Activated CD8-positive, alpha-beta memory T cell treated with anti-CD3 and anti-CD28 coated beads, Interleukin-2, amount 10 ng/mL, durations not matched to agents 7 days and 5 days (primary cell): ENCODE data around the gene GAB1. TPM values are rescaled to one million over a fixed set of nuclear protein-coding genes. Genes with fewer than 3 reads are reported as not detected.
A peak's percentile ranks its signal among the peaks of the same experiment; 100 is the strongest.

Experiments used
- ATAC-seq: fragments of 150-1000 bp; cut with Tn5 transposase; one replicate; pipeline ENCODE4 v1.10.0; 2021; ENCODE audit warnings: moderate library complexity
- CTCF ChIA-PET: fragments of 350-600 bp; sonication (Branson Sonifier 250); formaldehyde crosslinking; loops from one replicate; lab custom pipeline; 2021; ENCODE audit warnings: antibody characterized with exemption; lab: Charles Lee
- DNase-seq: peaks from one replicate; pipeline ENCODE4 v3.0.0-alpha.2; 2020
- H3K27ac Mint-ChIP-seq: one replicate; pipeline ENCODE4 v1.8.0; 2021; ENCODE audit warnings: mild to moderate bottlenecking, mixed read lengths
- H3K27me3 Mint-ChIP-seq: one replicate; pipeline ENCODE4 v1.8.0; 2021; ENCODE audit warnings: mixed read lengths
- H3K36me3 Mint-ChIP-seq: one replicate; pipeline ENCODE4 v1.8.0; 2021; ENCODE audit warnings: mild to moderate bottlenecking, mixed read lengths
- H3K4me1 Mint-ChIP-seq: one replicate; pipeline ENCODE4 v1.8.0; 2021; ENCODE audit warnings: mixed read lengths
- H3K4me3 Mint-ChIP-seq: one replicate; pipeline ENCODE4 v1.8.0; 2021; ENCODE audit warnings: mild to moderate bottlenecking, moderate library complexity, mixed read lengths
- H3K9me3 Mint-ChIP-seq: one replicate; pipeline ENCODE4 v1.8.0; 2022; ENCODE audit warnings: low read depth, mixed read lengths
- total RNA-seq, 2 experiments: library from RNA; stranded (reverse); gene quantifications; one replicate each; pipeline ENCODE4 v1.2.3, GENCODE V29; 2021

The GAB1 gene
- total RNA-seq, 2 experiments from 2014 or later, result 0.55 to 0.91 TPM

GRCh38 chr4:143374255-143374654 is 37.6 kb downstream of the GAB1 start:
- DNase-seq (no peak), ATAC-seq (no peak)
- Mint-ChIP-seq H3K27me3 (peaks cover 7% of the 10 kb centered on the region), H3K4me3 (no peak overlapping the region), H3K27ac (no peak overlapping the region), H3K9me3 (peaks cover 2% of the 10 kb centered on the region), H3K4me1 (no peaks in the 10 kb centered on the region), H3K36me3 (no peaks in the 10 kb centered on the region)
- CTCF ChIA-PET, result no interaction called here

GRCh38 chr4:143374771-143375170 is 38.1 kb downstream of the GAB1 start:
- Mint-ChIP-seq H3K4me3 (no peak overlapping the region), H3K27me3 (peaks cover 7% of the 10 kb centered on the region), H3K27ac (no peak overlapping the region), H3K9me3 (peaks cover 2% of the 10 kb centered on the region), H3K4me1 (no peaks in the 10 kb centered on the region), H3K36me3 (no peaks in the 10 kb centered on the region)
- CTCF ChIA-PET, result no interaction called here
- no peak for DNase-seq
- no peak for ATAC-seq

GRCh38 chr4:143375326-143376073 is 38.8 kb downstream of the GAB1 start:
- Mint-ChIP-seq H3K27me3 (peaks cover 7% of the 10 kb centered on the region), H3K27ac (no peak overlapping the region), H3K9me3 (peaks cover 2% of the 10 kb centered on the region), H3K4me1 (no peaks in the 10 kb centered on the region), H3K36me3 (no peaks in the 10 kb centered on the region), H3K4me3 (no peak overlapping the region)
- DNase-seq, result no peak
- ATAC-seq, result peak; percentile 53
- CTCF ChIA-PET, result no interaction called here

- peaks cover 3% of the 10 kb centered on the region for H3K27me3 Mint-ChIP-seq
- DNase-seq, result no peak
- no peaks in the 10 kb centered on the region for H3K9me3 Mint-ChIP-seq
- no peak for ATAC-seq
- no peak overlapping the region for H3K27ac Mint-ChIP-seq
- H3K4me3 Mint-ChIP-seq, result no peak overlapping the region
- no peaks in the 10 kb centered on the region for H3K4me1 Mint-ChIP-seq
- CTCF ChIA-PET, result interaction anchor here (1.1 kb wide), 1 partner anchor 12 kb away, joined by 3 read pairs; no protein-coding TSS in a partner anchor
- H3K36me3 Mint-ChIP-seq, result no peaks in the 10 kb centered on the region
Observed at GRCh38 chr4:143377611-143378099, 41.0 kb downstream of the GAB1 start.

- DNase-seq (no peak), ATAC-seq (no peak)
- Mint-ChIP-seq H3K27ac (no peak overlapping the region), H3K9me3 (no peaks in the 10 kb centered on the region), H3K4me1 (no peaks in the 10 kb centered on the region), H3K27me3 (peaks cover 8% of the 10 kb centered on the region), H3K36me3 (no peaks in the 10 kb centered on the region), H3K4me3 (no peak overlapping the region)
- CTCF ChIA-PET, result interaction anchor here (0.6 kb wide), 1 partner anchor 75 kb away, joined by 3 read pairs; no protein-coding TSS in a partner anchor
Observed at GRCh38 chr4:143380629-143381028, 44.0 kb downstream of the GAB1 start.

- Mint-ChIP-seq H3K27ac (no peak overlapping the region), H3K36me3 (no peaks in the 10 kb centered on the region), H3K4me3 (no peak overlapping the region), H3K9me3 (no peaks in the 10 kb centered on the region), H3K4me1 (no peaks in the 10 kb centered on the region), H3K27me3 (peaks cover 8% of the 10 kb centered on the region)
- no peak for ATAC-seq
- no peak for DNase-seq
- CTCF ChIA-PET, result interaction anchor here (0.6 kb wide), 1 partner anchor 75 kb away, joined by 3 read pairs; no protein-coding TSS in a partner anchor
Observed at GRCh38 chr4:143381189-143382118, 44.8 kb downstream of the GAB1 start.

GRCh38 chr4:143382596-143382995 is 45.9 kb downstream of the GAB1 start:
- H3K36me3 Mint-ChIP-seq, result no peaks in the 10 kb centered on the region
- DNase-seq (no peak), ATAC-seq (no peak)
- H3K4me3 Mint-ChIP-seq, result no peak overlapping the region
- no peaks in the 10 kb centered on the region for H3K9me3 Mint-ChIP-seq
- H3K27me3 Mint-ChIP-seq, result peaks cover 7% of the 10 kb centered on the region
- no peak overlapping the region for H3K27ac Mint-ChIP-seq
- CTCF ChIA-PET, result no interaction called here
- no peaks in the 10 kb centered on the region for H3K4me1 Mint-ChIP-seq

- CTCF ChIA-PET, result no interaction called here
- Mint-ChIP-seq H3K36me3 (no peaks in the 10 kb centered on the region), H3K4me3 (no peak overlapping the region), H3K27me3 (peaks cover 8% of the 10 kb centered on the region), H3K27ac (no peak overlapping the region), H3K4me1 (no peaks in the 10 kb centered on the region), H3K9me3 (no peaks in the 10 kb centered on the region)
- ATAC-seq (no peak), DNase-seq (no peak)
Observed at GRCh38 chr4:143383005-143383574, 46.4 kb downstream of the GAB1 start.

GRCh38 chr4:143384381-143384994 is 47.8 kb downstream of the GAB1 start:
- DNase-seq, result no peak
- H3K4me1 Mint-ChIP-seq, result no peaks in the 10 kb centered on the region
- H3K27me3 Mint-ChIP-seq, result peaks cover 9% of the 10 kb centered on the region
- no peaks in the 10 kb centered on the region for H3K36me3 Mint-ChIP-seq
- CTCF ChIA-PET, result interaction anchor here (1.1 kb wide), 1 partner anchor 13 kb away, joined by 4 read pairs; no protein-coding TSS in a partner anchor
- no peaks in the 10 kb centered on the region for H3K9me3 Mint-ChIP-seq
- no peak for ATAC-seq
- H3K27ac Mint-ChIP-seq, result no peak overlapping the region
- H3K4me3 Mint-ChIP-seq, result no peak overlapping the region

- no peak overlapping the region for H3K27ac Mint-ChIP-seq
- H3K27me3 Mint-ChIP-seq, result peaks cover 19% of the 10 kb centered on the region
- no peaks in the 10 kb centered on the region for H3K36me3 Mint-ChIP-seq
- H3K4me1 Mint-ChIP-seq, result no peaks in the 10 kb centered on the region
- H3K4me3 Mint-ChIP-seq, result no peak overlapping the region
- no peak for DNase-seq
- CTCF ChIA-PET, result no interaction called here
- ATAC-seq, result no peak
- no peaks in the 10 kb centered on the region for H3K9me3 Mint-ChIP-seq
Observed at GRCh38 chr4:143386812-143387211, 50.1 kb downstream of the GAB1 start.

GRCh38 chr4:143389579-143390195 is 53.0 kb downstream of the GAB1 start:
- H3K9me3 Mint-ChIP-seq, result no peaks in the 10 kb centered on the region
- ATAC-seq (no peak), DNase-seq (no peak)
- H3K36me3 Mint-ChIP-seq, result peaks cover 2% of the 10 kb centered on the region
- no peak overlapping the region for H3K27ac Mint-ChIP-seq
- CTCF ChIA-PET, result interaction anchor here (1.3 kb wide), 1 partner anchor 13 kb away, joined by 3 read pairs; no protein-coding TSS in a partner anchor
- H3K4me3 Mint-ChIP-seq, result no peak overlapping the region
- peaks cover 25% of the 10 kb centered on the region for H3K27me3 Mint-ChIP-seq
- H3K4me1 Mint-ChIP-seq, result no peaks in the 10 kb centered on the region

- DNase-seq, result no peak
- H3K27me3 Mint-ChIP-seq, result peaks cover 27% of the 10 kb centered on the region
- CTCF ChIA-PET, result no interaction called here
- H3K27ac Mint-ChIP-seq, result no peak overlapping the region
- no peak for ATAC-seq
- no peaks in the 10 kb centered on the region for H3K9me3 Mint-ChIP-seq
- H3K4me3 Mint-ChIP-seq, result no peak overlapping the region
- no peaks in the 10 kb centered on the region for H3K4me1 Mint-ChIP-seq
- peaks cover 2% of the 10 kb centered on the region for H3K36me3 Mint-ChIP-seq
Observed at GRCh38 chr4:143390764-143391163, 54.1 kb downstream of the GAB1 start.
